Measurements from ENCODE around the gene PRKG1. TPM values are rescaled to one million over a fixed set of nuclear protein-coding genes. Genes with fewer than 3 reads are reported as not detected.

The PRKG1 gene
- total and polyA plus RNA-seq, 2 experiments from 2014 or later, result 10.7 to 21.8 TPM

- DNase-seq, result no peak
- Histone ChIP-seq H3K4me1 (ENCODE audit: insufficient read depth) (0 out of 2 replicates have a peak, but pooled peaks cover 7% of the 10 kb centered on the region), H4K20me1 (ENCODE audit: insufficient read depth) (no peaks in the 10 kb centered on the region), H3K9me2 (ENCODE audit: insufficient read depth) (no peaks in the 10 kb centered on the region), H3K9me3 (ENCODE audit: low read depth) (no peaks in the 10 kb centered on the region), H3K27me3 (replicated peaks; ENCODE audit: insufficient read depth) (no peaks in the 10 kb centered on the region), H3K79me2 (ENCODE audit: insufficient read depth) (no peaks in the 10 kb centered on the region), H3K4me2 (ENCODE audit: unreplicated experiment) (no peak overlapping the region), H2AFZ (no peak overlapping the region), H3K9ac (no peak overlapping the region), H3F3A (ENCODE audit: insufficient read depth) (peaks cover 13% of the 10 kb centered on the region; the same call in 1 of the 2 replicates), H3K27ac (no peak overlapping the region), H3K36me3 (ENCODE audit: low read depth) (no peaks in the 10 kb centered on the region), H3K4me3 (no peak overlapping the region)
- in situ Hi-C loops (cut with MboI), result no loop called here
- TF ChIP-seq EZH2 (IDR thresholded peaks at IDR 0.05; ENCODE audit: insufficient read depth, poor library complexity, severe bottlenecking), result no peak
- no peak for TF ChIP-seq EZH2phosphoT487 (IDR thresholded peaks at IDR 0.05; ENCODE audit: insufficient read depth, low read depth)
- 42 to 51% methylated on average over 5 of the region's 5 CpGs for WGBS, 2 experiments (ENCODE audit: low coverage in 1 of 2, low lambda C conversion rate in 2 of 2, missing lambda C conversion rate in 2 of 2)
Observed at GRCh38 chr10:51918884-51919325, 844.6 kb downstream of the PRKG1 start.

- no peak overlapping the region for H3K4me3 ChIP-seq
- H3F3A ChIP-seq (ENCODE audit: insufficient read depth), result no peaks in the 10 kb centered on the region
- no peaks in the 10 kb centered on the region for H4K20me1 ChIP-seq (ENCODE audit: insufficient read depth)
- no peaks in the 10 kb centered on the region for H3K79me2 ChIP-seq (ENCODE audit: insufficient read depth)
- DNase-seq, result no peak
- no peaks in the 10 kb centered on the region for H3K36me3 ChIP-seq (ENCODE audit: low read depth)
- no peaks in the 10 kb centered on the region for H3K9me3 ChIP-seq (ENCODE audit: low read depth)
- no peaks in the 10 kb centered on the region for H3K9me2 ChIP-seq (ENCODE audit: insufficient read depth)
- H3K4me1 ChIP-seq (ENCODE audit: insufficient read depth), result no peaks in the 10 kb centered on the region
- no peak for TF ChIP-seq EZH2phosphoT487 (IDR thresholded peaks at IDR 0.05; ENCODE audit: insufficient read depth, low read depth)
- no peak for TF ChIP-seq EZH2 (IDR thresholded peaks at IDR 0.05; ENCODE audit: insufficient read depth, poor library complexity, severe bottlenecking)
- no peaks in the 10 kb centered on the region for H3K27me3 ChIP-seq (replicated peaks; ENCODE audit: insufficient read depth)
- in situ Hi-C loops (cut with MboI), result no loop called here
- H3K27ac ChIP-seq, result no peak overlapping the region
- H3K4me2 ChIP-seq (ENCODE audit: unreplicated experiment), result no peak overlapping the region
- H2AFZ ChIP-seq, result no peak overlapping the region
- no peak overlapping the region for H3K9ac ChIP-seq
Observed at GRCh38 chr10:51920672-51921071, 846.4 kb downstream of the PRKG1 start.

GRCh38 chr10:51924359-51924758, 850.1 kb downstream of the PRKG1 start:
- H4K20me1 ChIP-seq (ENCODE audit: insufficient read depth), result no peaks in the 10 kb centered on the region
- no peak overlapping the region for H2AFZ ChIP-seq
- no peaks in the 10 kb centered on the region for H3K4me1 ChIP-seq (ENCODE audit: insufficient read depth)
- no peaks in the 10 kb centered on the region for H3K27me3 ChIP-seq (replicated peaks; ENCODE audit: insufficient read depth)
- H3K27ac ChIP-seq, result no peak overlapping the region
- H3K4me3 ChIP-seq, result no peak overlapping the region
- no peaks in the 10 kb centered on the region for H3K36me3 ChIP-seq (ENCODE audit: low read depth)
- no peak for TF ChIP-seq EZH2 (IDR thresholded peaks at IDR 0.05; ENCODE audit: insufficient read depth, poor library complexity, severe bottlenecking)
- no peak for TF ChIP-seq EZH2phosphoT487 (IDR thresholded peaks at IDR 0.05; ENCODE audit: insufficient read depth, low read depth)
- no peak overlapping the region for H3K9ac ChIP-seq
- no peak overlapping the region for H3K4me2 ChIP-seq (ENCODE audit: unreplicated experiment)
- in situ Hi-C loops (cut with MboI), result no loop called here
- H3K79me2 ChIP-seq (ENCODE audit: insufficient read depth), result no peaks in the 10 kb centered on the region
- no peak for DNase-seq
- H3K9me2 ChIP-seq (ENCODE audit: insufficient read depth), result no peaks in the 10 kb centered on the region
- H3K9me3 ChIP-seq (ENCODE audit: low read depth), result no peaks in the 10 kb centered on the region
- no peaks in the 10 kb centered on the region for H3F3A ChIP-seq (ENCODE audit: insufficient read depth)
- 91 to 95% methylated on average over 4 of the region's 4 CpGs for WGBS, 2 experiments (ENCODE audit: low coverage in 1 of 2, low lambda C conversion rate in 2 of 2, missing lambda C conversion rate in 2 of 2)

- Histone ChIP-seq H3K4me2 (ENCODE audit: unreplicated experiment) (no peak overlapping the region), H3K36me3 (ENCODE audit: low read depth) (no peaks in the 10 kb centered on the region), H3K9me3 (ENCODE audit: low read depth) (no peaks in the 10 kb centered on the region), H3K9ac (no peak overlapping the region), H2AFZ (no peak overlapping the region), H3K79me2 (ENCODE audit: insufficient read depth) (no peaks in the 10 kb centered on the region), H3K9me2 (ENCODE audit: insufficient read depth) (no peaks in the 10 kb centered on the region), H3F3A (ENCODE audit: insufficient read depth) (no peaks in the 10 kb centered on the region), H3K27ac (no peak overlapping the region), H3K4me1 (ENCODE audit: insufficient read depth) (no peaks in the 10 kb centered on the region), H3K4me3 (no peak overlapping the region), H4K20me1 (ENCODE audit: insufficient read depth) (no peaks in the 10 kb centered on the region), H3K27me3 (replicated peaks; ENCODE audit: insufficient read depth) (no peaks in the 10 kb centered on the region)
- in situ Hi-C loops (cut with MboI), result no loop called here
- no peak for DNase-seq
- no peak for TF ChIP-seq EZH2 (IDR thresholded peaks at IDR 0.05; ENCODE audit: insufficient read depth, poor library complexity, severe bottlenecking)
- no peak for TF ChIP-seq EZH2phosphoT487 (IDR thresholded peaks at IDR 0.05; ENCODE audit: insufficient read depth, low read depth)
- WGBS, 2 experiments (ENCODE audit: low coverage in 1 of 2, low lambda C conversion rate in 2 of 2, missing lambda C conversion rate in 2 of 2), result 81 to 83% methylated on average over 5 of the region's 5 CpGs
Observed at GRCh38 chr10:51926337-51926736, 852.0 kb downstream of the PRKG1 start.

- Histone ChIP-seq H3F3A (ENCODE audit: insufficient read depth) (no peaks in the 10 kb centered on the region), H3K4me1 (ENCODE audit: insufficient read depth) (no peaks in the 10 kb centered on the region), H3K4me2 (ENCODE audit: unreplicated experiment) (no peak overlapping the region), H3K9ac (no peak overlapping the region), H3K9me3 (ENCODE audit: low read depth) (no peaks in the 10 kb centered on the region), H3K27ac (no peak overlapping the region), H3K4me3 (no peak overlapping the region), H3K36me3 (ENCODE audit: low read depth) (no peaks in the 10 kb centered on the region), H2AFZ (no peak overlapping the region), H3K27me3 (replicated peaks; ENCODE audit: insufficient read depth) (no peaks in the 10 kb centered on the region), H4K20me1 (ENCODE audit: insufficient read depth) (no peaks in the 10 kb centered on the region), H3K9me2 (ENCODE audit: insufficient read depth) (no peaks in the 10 kb centered on the region), H3K79me2 (ENCODE audit: insufficient read depth) (no peaks in the 10 kb centered on the region)
- WGBS, 2 experiments (ENCODE audit: low coverage in 1 of 2, low lambda C conversion rate in 2 of 2, missing lambda C conversion rate in 2 of 2), result 52 to 68% methylated on average over 1 of the region's 1 CpG
- TF ChIP-seq EZH2 (IDR thresholded peaks at IDR 0.05; ENCODE audit: insufficient read depth, poor library complexity, severe bottlenecking) (no peak), EZH2phosphoT487 (IDR thresholded peaks at IDR 0.05; ENCODE audit: insufficient read depth, low read depth) (no peak)
- in situ Hi-C loops (cut with MboI), result no loop called here
- DNase-seq, result no peak
Observed at GRCh38 chr10:51928162-51928561, 853.9 kb downstream of the PRKG1 start.

Measured in GM23248 (cell line).